Ovary (tissue), 9 donors: ENCODE results near the gene AMZ2. TPM values are rescaled to one million over a fixed set of nuclear protein-coding genes. Genes with fewer than 3 reads are reported as not detected.

Experiments
- DNase-seq, 5 donors: peaks; one replicate each; pipeline ENCODE4 v3.0.0-alpha.2; 2019 to 2020
- H3K27ac ChIP-seq, 2 donors: fragments of 200-600 bp; one replicate each; pipeline versions ENCODE4 v1.5.1 to v1.8.0; 2019 to 2022
- H3K27me3 ChIP-seq: fragments of 200-600 bp; one replicate; pipeline ENCODE4 v1.8.0; 2022
- H3K36me3 ChIP-seq: fragments of 200-600 bp; sonication (generic); one replicate; pipeline ENCODE4 v1.5.1; 2019
- H3K4me1 ChIP-seq: one replicate; pipeline ENCODE4 v1.8.1; 2013; ENCODE audit warnings: mild to moderate bottlenecking, moderate library complexity; ENCODE audit not compliant: insufficient read depth
- H3K4me3 ChIP-seq: fragments of 200-600 bp; sonication (generic); one replicate; pipeline ENCODE4 v1.5.1; 2017
- H3K9me3 ChIP-seq, 2 donors: fragments of 200-600 bp in 1 of 2; sonication (generic) in 1 of 2; one replicate each; pipeline versions ENCODE4 v1.5.1 to v1.8.1; 2013 to 2019; ENCODE audit warnings: mild to moderate bottlenecking in 1 of 2, moderate library complexity in 1 of 2
- CTCF ChIP-seq, 3 donors: fragments of 450-650 bp in 2 of 3; fragments of 200-600 bp in 1 of 3; IDR thresholded peaks; one replicate each; pipeline versions ENCODE4 v1.5.1 to v1.8.0; 2016 to 2022; ENCODE audit warnings: antibody characterized with exemption in 3 of 3, mild to moderate bottlenecking in 1 of 3
- EP300 ChIP-seq: sonication (generic); formaldehyde crosslinking; IDR thresholded peaks from one replicate; pipeline ENCODE4 v1.6.1; 2017; ENCODE audit warnings: antibody characterized with exemption
- POLR2A ChIP-seq: fragments of 450-650 bp; IDR thresholded peaks from one replicate; pipeline ENCODE4 v1.6.1; 2017; ENCODE audit warnings: antibody characterized with exemption, mild to moderate bottlenecking, moderate library complexity
- WGBS, 3 donors: extraction: QIAGEN DNeasy Blood & Tissue Kit in 1 of 3; methylation state at CpG; one replicate each; pipeline versions ENCODE4 v1.1.5 to v1.1.7; 2013 to 2017; 5-methylcytosine and 5-hydroxymethylcytosine counted together
- intact Hi-C, 4 donors: fragments of 100-400 bp; cut with DNase I; formaldehyde crosslinking; loops; one replicate each; pipeline versions ENCODE4 v1.11.0 to v1.15.1; 2022 to 2023
- polyA plus RNA-seq, 2 donors: library from polyadenylated mRNA; stranded (reverse); fragments of 200-250 nt in 1 of 2; fragments of 350-450 nt in 1 of 2; fragmentation: Illumina TruSeq in 1 of 2; extraction: RNeasy Lipid Tissue Mini Kit (QIAGEN cat#74804) in 1 of 2; gene quantifications; one replicate each; pipeline ENCODE4 v1.2.3, GENCODE V29; 2013 to 2014
- total RNA-seq, 7 donors: library from RNA; depleted of rRNA in 2 of 7; stranded (reverse); fragments of >200 nt in 2 of 7; fragmentation: NEBNext Ultra II Directional in 3 of 7; extraction: Animal tissue kit (Norgen Biotek cat#: 25700) in 3 of 7; gene quantifications; one replicate each; pipeline versions ENCODE4 v1.1.0 to v1.2.4, GENCODE V29; 2016 to 2023
- donor health status: DM: no; HTN: no; CAD: no; lungs with moderate emphysema.
- donor health status: DM: no; HTN: no; CAD: no.
- donor health status: Bipolar disorder and iron deficiency.
- donor health status: DM: yes; HTN: yes; CAD: no.
- donor health status: DM: no; HTN: no; CAD: no.
- donor health status: DM: yes; HTN: yes; CAD: no.

The AMZ2 gene
- total and polyA plus RNA-seq, 9 donors = 30.4 to 131 (median 61.6) TPM

- no peak for TF ChIP-seq CTCF (IDR thresholded peaks at IDR 0.05)
- no peak for TF ChIP-seq EP300
- TF ChIP-seq POLR2A = no peak
- no peaks in the 10 kb centered on the region for H3K9me3 ChIP-seq
- no peak overlapping the region for H3K4me3 ChIP-seq
- no peaks in the 10 kb centered on the region for H3K36me3 ChIP-seq
- 70 to 84% (median 77%) methylated on average over 3 of the region's 3 CpGs for WGBS, 3 donors
- H3K27ac ChIP-seq = no peak overlapping the region
- intact Hi-C loops = no loop called here
- H3K4me1 ChIP-seq = no peaks in the 10 kb centered on the region
- DNase-seq = no peak
- H3K27me3 ChIP-seq = no peaks in the 10 kb centered on the region
Measured at GRCh38 chr17:68238164-68238870, 9.5 kb upstream of the AMZ2 start.

- intact Hi-C loops = no loop called here
- WGBS, 3 donors = 80 to 86% (median 85%) methylated on average over 3 of the region's 3 CpGs
- no peak for DNase-seq
- no peak overlapping the region for H3K27ac ChIP-seq
- H3K27me3 ChIP-seq = no peaks in the 10 kb centered on the region
- no peaks in the 10 kb centered on the region for H3K9me3 ChIP-seq
- no peaks in the 10 kb centered on the region for H3K36me3 ChIP-seq
- TF ChIP-seq EP300 = no peak
- TF ChIP-seq POLR2A = no peak
- no peak for TF ChIP-seq CTCF (IDR thresholded peaks at IDR 0.05)
- no peaks in the 10 kb centered on the region for H3K4me1 ChIP-seq
- H3K4me3 ChIP-seq = no peak overlapping the region
Measured at GRCh38 chr17:68238871-68239253, 9.0 kb upstream of the AMZ2 start.

- Histone ChIP-seq H3K4me3 (no peak overlapping the region), H3K4me1 (no peaks in the 10 kb centered on the region), H3K27ac (no peak overlapping the region), H3K36me3 (no peaks in the 10 kb centered on the region), H3K27me3 (no peaks in the 10 kb centered on the region), H3K9me3 (no peaks in the 10 kb centered on the region)
- TF ChIP-seq POLR2A (no peak), CTCF (IDR thresholded peaks at IDR 0.05) (no peak), EP300 (no peak)
- intact Hi-C loops = no loop called here
- DNase-seq = no peak
- 89 to 94% (median 91%) methylated on average over 4 of the region's 4 CpGs for WGBS, 3 donors
Measured at GRCh38 chr17:68239632-68240366, 8.0 kb upstream of the AMZ2 start.

GRCh38 chr17:68246271-68247028 is 1.4 kb upstream of the AMZ2 start:
- Histone ChIP-seq H3K27me3 (no peaks in the 10 kb centered on the region), H3K36me3 (no peaks in the 10 kb centered on the region), H3K4me3 (peak overlapping the region; percentile 71), H3K9me3 (no peaks in the 10 kb centered on the region), H3K27ac (no peak overlapping the region), H3K4me1 (peaks cover 4% of the 10 kb centered on the region)
- 90 to 93% (median 92%) methylated on average over 24 of the region's 24 CpGs for WGBS, 3 donors
- intact Hi-C loops = no loop called here
- TF ChIP-seq POLR2A (no peak), EP300 (no peak), CTCF (IDR thresholded peaks at IDR 0.05) (no peak)
- peak; percentile 26 to 59 (median 55) for DNase-seq
